Type B pancreatic cell (in vitro differentiated cells): ENCODE results near the gene PLXNA1. TPM values are rescaled to one million over a fixed set of nuclear protein-coding genes. Genes with fewer than 3 reads are reported as not detected.
A peak's percentile ranks its signal among the peaks of the same experiment; 100 is the strongest.

Experiments used
- DNase-seq: peaks from one replicate; pipeline ENCODE4 v3.0.0; 2021; ENCODE audit warnings: mixed read lengths; ENCODE audit not compliant: unreplicated experiment; ENCODE audit errors: extremely low spot score
- H3K27ac Mint-ChIP-seq: 2 replicates; pipeline ENCODE4 v1.8.0; 2021; ENCODE audit warnings: mild to moderate bottlenecking, mixed read lengths
- H3K27me3 Mint-ChIP-seq: 2 replicates; pipeline ENCODE4 v1.8.0; 2021; ENCODE audit warnings: mixed read lengths
- H3K36me3 Mint-ChIP-seq: 2 replicates; pipeline ENCODE4 v1.8.0; 2021; ENCODE audit warnings: mixed read lengths
- H3K4me1 Mint-ChIP-seq: one replicate; pipeline ENCODE4 v1.8.0; 2021; ENCODE audit warnings: mixed read lengths; ENCODE audit not compliant: unreplicated experiment
- H3K4me3 Mint-ChIP-seq: 2 replicates; pipeline ENCODE4 v1.8.0; 2021; ENCODE audit warnings: mild to moderate bottlenecking, mixed read lengths
- H3K9me3 Mint-ChIP-seq: 2 replicates; pipeline ENCODE4 v1.8.0; 2021; ENCODE audit warnings: mixed read lengths
- total RNA-seq: library from RNA; stranded (reverse); gene quantifications from 2 replicates; pipeline ENCODE4 v1.2.1, GENCODE V29; 2021; ENCODE audit warnings: low replicate concordance
- TF ChIP-seq, protein P1 (sequence below): fragments of 200-600 bp; sonication (generic); conservative IDR thresholded peaks from 2 replicates; pipeline ENCODE4 v1.5.0; 2021; ENCODE audit warnings: antibody characterized with exemption, mild to moderate bottlenecking

The PLXNA1 gene
- total RNA-seq, 1 donor from 2014 or later = 59.2 TPM

DNA sequence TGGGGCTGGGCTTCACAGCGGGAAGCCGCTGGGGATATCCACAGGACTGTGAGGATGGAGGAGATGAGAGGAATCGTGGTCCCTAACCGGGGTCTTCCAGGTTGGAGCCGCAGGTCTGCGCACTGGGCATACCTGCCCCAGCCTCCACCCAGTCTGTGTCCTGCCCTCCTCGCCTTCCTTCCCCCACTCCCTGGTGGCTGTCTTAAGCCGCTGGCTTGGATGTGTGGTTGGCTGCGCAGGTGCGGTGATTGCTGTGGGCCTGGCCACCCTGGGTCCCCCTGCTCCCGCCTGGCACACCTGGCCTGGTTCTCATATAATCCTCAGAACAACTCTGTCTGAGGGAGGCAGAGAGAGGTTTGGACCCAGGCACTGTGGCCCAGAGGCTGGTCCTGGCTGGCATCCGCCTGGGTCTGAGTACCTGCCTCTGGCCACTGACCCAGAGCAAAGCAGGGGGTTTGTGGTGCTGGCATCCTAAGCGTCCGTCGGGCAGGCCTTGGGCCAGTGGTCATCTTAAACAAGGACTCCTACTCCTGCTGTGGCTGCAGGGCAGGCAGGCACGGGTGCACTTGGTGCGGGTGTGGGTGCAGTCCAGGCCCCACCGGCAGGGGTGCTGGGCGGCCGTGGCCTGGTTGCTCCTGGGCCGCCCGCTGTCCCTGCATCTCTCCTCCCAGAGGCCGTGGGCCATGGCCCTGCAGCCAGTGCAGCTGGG, 18.7 kb downstream of the PLXNA1 start:
- TF ChIP-seq, protein P1, sequence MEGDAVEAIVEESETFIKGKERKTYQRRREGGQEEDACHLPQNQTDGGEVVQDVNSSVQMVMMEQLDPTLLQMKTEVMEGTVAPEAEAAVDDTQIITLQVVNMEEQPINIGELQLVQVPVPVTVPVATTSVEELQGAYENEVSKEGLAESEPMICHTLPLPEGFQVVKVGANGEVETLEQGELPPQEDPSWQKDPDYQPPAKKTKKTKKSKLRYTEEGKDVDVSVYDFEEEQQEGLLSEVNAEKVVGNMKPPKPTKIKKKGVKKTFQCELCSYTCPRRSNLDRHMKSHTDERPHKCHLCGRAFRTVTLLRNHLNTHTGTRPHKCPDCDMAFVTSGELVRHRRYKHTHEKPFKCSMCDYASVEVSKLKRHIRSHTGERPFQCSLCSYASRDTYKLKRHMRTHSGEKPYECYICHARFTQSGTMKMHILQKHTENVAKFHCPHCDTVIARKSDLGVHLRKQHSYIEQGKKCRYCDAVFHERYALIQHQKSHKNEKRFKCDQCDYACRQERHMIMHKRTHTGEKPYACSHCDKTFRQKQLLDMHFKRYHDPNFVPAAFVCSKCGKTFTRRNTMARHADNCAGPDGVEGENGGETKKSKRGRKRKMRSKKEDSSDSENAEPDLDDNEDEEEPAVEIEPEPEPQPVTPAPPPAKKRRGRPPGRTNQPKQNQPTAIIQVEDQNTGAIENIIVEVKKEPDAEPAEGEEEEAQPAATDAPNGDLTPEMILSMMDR = no peak
- H3K27ac Mint-ChIP-seq = no peak overlapping the region

DNA sequence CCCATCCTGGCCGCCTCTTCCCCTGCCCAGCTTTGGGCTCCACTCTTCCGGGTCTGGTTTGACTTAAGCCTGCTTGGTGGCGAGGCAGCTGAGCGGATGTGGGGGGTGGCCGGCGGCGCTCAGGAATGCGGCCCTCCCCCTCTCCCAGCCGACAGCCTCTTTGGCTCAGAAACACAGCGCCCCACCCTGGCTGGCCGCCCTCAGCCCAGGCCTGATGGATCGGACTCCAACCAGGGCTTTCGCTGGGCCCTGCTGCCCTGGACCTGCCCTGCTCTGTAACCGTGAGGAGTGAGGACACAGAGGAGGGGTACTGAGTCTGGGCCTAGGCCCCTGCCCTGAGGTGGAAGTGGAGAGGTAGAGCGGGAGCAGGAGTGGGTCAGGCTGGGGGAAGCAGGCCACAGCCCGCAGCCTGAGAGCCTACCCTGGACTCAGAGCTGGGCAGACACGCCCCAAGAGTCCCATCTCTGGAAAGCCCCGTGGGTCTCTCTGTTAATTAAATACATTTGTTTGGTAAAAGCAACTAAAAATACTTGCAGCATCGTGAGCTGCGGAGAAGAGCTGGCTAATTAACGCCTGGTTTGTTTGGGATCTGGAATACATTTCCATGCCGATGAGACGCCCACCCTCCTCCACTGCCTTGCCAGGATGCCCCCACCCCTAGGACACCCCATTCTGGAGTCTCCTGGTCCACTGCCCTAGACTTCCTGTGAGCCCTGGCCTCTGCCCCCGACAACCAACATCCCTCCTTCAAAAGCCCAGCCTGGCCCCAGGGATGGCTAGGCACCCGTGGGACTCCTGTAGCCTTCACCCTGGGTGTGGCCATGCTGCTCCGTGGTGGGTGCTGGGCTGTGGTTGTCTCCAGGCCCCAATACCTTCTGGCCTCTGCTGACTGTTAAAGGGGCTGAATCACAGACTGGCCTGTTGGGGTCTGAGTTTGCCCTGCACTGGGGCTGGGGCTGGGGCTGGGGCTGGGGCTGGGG, 19.6 kb downstream of the PLXNA1 start:
- peak overlapping the region; percentile 22 for H3K4me3 Mint-ChIP-seq
- H3K27me3 Mint-ChIP-seq = no peaks in the 10 kb centered on the region
- H3K9me3 Mint-ChIP-seq = no peaks in the 10 kb centered on the region
- H3K36me3 Mint-ChIP-seq = no peaks in the 10 kb centered on the region
- peak; percentile 83 for DNase-seq
- TF ChIP-seq, protein P1 = peak; percentile 65
- peaks cover 17% of the 10 kb centered on the region for H3K4me1 Mint-ChIP-seq
- peak overlapping the region; percentile 70 for H3K27ac Mint-ChIP-seq

More for the DNA sequence above, 18.7 kb downstream of the PLXNA1 start:
- H3K27me3 Mint-ChIP-seq = no peaks in the 10 kb centered on the region
- H3K9me3 Mint-ChIP-seq = no peaks in the 10 kb centered on the region
- H3K36me3 Mint-ChIP-seq = no peaks in the 10 kb centered on the region
- DNase-seq = no peak
- peaks cover 12% of the 10 kb centered on the region for H3K4me1 Mint-ChIP-seq
- peak overlapping the region; percentile 22 for H3K4me3 Mint-ChIP-seq

DNA sequence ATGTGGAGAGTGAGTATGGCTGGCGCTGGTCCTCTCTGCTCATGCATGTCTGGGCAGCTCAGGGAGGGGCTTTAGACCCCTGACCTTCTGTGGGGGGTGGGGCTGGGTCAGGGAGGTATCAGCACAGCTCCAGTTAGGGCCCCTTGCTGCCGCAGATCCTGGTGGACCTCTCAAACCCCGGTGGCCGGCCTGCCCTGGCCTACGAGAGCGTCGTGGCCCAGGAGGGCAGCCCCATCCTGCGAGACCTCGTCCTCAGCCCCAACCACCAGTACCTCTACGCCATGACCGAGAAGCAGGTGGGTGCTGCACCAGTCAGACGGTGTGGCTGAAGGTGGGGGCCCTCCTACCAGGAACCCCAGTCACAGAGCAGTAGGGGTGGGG, 20.2 kb downstream of the PLXNA1 start:
- TF ChIP-seq, protein P1 = no peak
- no peak overlapping the region for H3K27ac Mint-ChIP-seq
- no peak overlapping the region for H3K4me3 Mint-ChIP-seq
- no peaks in the 10 kb centered on the region for H3K36me3 Mint-ChIP-seq
- peaks cover 12% of the 10 kb centered on the region for H3K4me1 Mint-ChIP-seq
- no peaks in the 10 kb centered on the region for H3K9me3 Mint-ChIP-seq
- no peaks in the 10 kb centered on the region for H3K27me3 Mint-ChIP-seq
- no peak for DNase-seq

DNA sequence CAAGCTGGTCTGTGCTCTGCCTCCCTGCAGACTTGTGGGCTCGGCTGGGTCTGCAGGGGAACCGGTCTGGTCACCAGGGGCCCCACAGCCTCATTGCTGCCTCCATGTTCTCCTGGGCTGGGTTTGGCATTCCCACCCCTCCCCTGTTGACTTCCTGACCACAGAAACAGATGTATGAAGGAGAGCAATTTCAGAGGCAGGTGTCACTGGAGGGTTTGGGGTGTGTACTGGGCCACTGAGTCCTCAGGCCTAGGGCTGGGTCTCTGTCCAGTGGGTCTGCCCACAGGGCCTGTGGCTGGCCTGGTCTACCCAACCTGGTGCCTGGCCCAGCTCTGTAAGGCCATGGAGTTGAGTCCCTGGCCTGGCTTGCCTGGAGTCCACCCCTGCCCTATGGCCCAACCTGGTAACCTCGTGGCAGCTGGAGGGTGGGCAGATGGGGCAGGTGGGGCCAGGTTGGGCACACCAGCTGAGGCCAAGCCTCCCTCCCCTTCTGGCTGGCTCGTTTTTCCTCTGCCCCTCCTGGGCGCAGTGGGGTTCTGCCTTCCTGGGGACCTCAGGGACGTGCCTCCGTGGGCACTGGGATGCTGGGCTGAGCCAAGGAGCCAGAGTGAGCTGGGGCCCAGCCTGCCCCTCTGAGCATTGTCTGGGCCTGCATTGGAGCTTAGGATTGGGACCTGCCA, 20.8 kb downstream of the PLXNA1 start:
- Mint-ChIP-seq H3K9me3 (no peaks in the 10 kb centered on the region), H3K36me3 (no peaks in the 10 kb centered on the region), H3K4me1 (peaks cover 12% of the 10 kb centered on the region), H3K27me3 (no peaks in the 10 kb centered on the region), H3K4me3 (no peak overlapping the region), H3K27ac (no peak overlapping the region)
- TF ChIP-seq, protein P1 = no peak
- DNase-seq = no peak

DNA sequence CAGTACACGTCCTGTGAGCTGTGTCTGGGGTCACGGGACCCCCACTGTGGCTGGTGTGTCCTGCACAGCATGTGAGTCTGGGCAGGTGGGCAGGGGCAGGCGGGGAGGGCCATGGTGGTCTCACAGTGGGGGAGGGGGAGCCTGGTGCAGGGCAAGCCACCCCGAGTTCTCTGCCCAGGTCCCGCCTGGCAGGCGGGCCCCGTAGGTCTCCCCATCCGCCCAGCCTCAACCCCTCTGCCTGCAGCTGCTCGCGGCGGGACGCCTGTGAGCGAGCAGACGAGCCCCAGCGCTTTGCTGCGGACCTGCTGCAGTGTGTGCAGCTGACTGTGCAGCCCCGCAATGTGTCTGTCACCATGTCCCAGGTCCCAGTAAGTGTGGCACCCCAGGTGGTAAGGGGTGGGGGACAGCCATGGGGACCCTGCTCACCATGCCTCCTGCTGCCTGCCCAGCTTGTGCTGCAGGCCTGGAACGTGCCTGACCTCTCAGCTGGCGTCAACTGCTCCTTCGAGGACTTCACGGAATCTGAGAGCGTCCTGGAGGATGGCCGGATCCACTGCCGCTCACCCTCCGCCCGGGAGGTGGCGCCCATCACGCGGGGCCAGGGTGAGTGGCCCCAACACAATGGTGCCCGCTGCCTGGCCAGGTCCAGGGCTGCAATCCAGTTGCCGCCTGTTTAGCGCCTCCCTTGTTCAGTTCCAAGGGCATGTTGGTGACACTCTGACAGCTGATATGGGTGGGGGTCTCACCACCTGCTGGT, 21.9 kb downstream of the PLXNA1 start:
- Mint-ChIP-seq H3K9me3 (no peaks in the 10 kb centered on the region), H3K36me3 (no peaks in the 10 kb centered on the region), H3K27me3 (no peaks in the 10 kb centered on the region), H3K4me1 (peaks cover 12% of the 10 kb centered on the region), H3K4me3 (no peak overlapping the region), H3K27ac (no peak overlapping the region)
- DNase-seq = no peak
- TF ChIP-seq, protein P1 = no peak
